ENCODE measurements around the gene RCAN2.

GRCh38 chr6:46184114-46184513, 307.1 kb downstream of the RCAN2 start:
- TF ChIP-seq POLR2AphosphoS5 (IDR thresholded peaks at IDR 0.05; ENCODE audit: low read depth, low read length) (no peak), REST (IDR thresholded peaks at IDR 0.05; ENCODE audit: insufficient read depth in 1 of 2, low read depth in 2 of 2, low read length in 2 of 2) (no peak), FOXP2 (optimal IDR thresholded peaks at IDR 0.05; ENCODE audit: borderline replicate concordance, extremely low read depth, extremely low read length, insufficient read depth) (no peak), TAF1 (IDR thresholded peaks at IDR 0.05; ENCODE audit: borderline replicate concordance, insufficient read depth, low read length) (no peak), SIN3A (IDR thresholded peaks at IDR 0.05; ENCODE audit: borderline replicate concordance, insufficient read depth, low read length) (no peak)

Measured in PFSK-1 (cell line).